RWPE1 (cell line): ENCODE measurements around the gene LY6G6F.

Experiments
- CTCF ChIA-PET: fragments of 350-600 bp; sonication (Branson Sonifier 250); formaldehyde crosslinking; extraction: SDS; loops from one replicate; lab custom pipeline; 2021; lab: Yijun Ruan, JAX
- POLR2A ChIA-PET: fragments of 400-600 bp; formaldehyde crosslinking; extraction: SDS; loops from one replicate; lab custom pipeline; 2020; ENCODE audit warnings: antibody characterized with exemption; ENCODE audit not compliant: low non-redundant PET; lab: Yijun Ruan, JAX
- DNase-seq: peaks from one replicate; pipeline ENCODE4 v3.0.0; 2012; ENCODE audit warnings: low spot score
- H3K27ac ChIP-seq: fragments of 450-650 bp; 2 replicates; pipeline ENCODE4 v1.5.1; 2017
- CTCF ChIP-seq: fragments of 450-650 bp; conservative IDR thresholded peaks from 2 replicates; pipeline ENCODE4 v1.5.1; 2017; ENCODE audit warnings: low read depth, mild to moderate bottlenecking

The LY6G6F gene

GRCh38 chr6:31691564-31692108 lies 15.0 kb upstream of the LY6G6F start:
- H3K27ac ChIP-seq: 0 out of 2 replicates have a peak overlapping the region, but pooled peaks have one; percentile 17
- TF ChIP-seq CTCF: no peak
- ChIA-PET CTCF (interaction anchor here (0.6 to 1.0 kb wide), 3 partner anchors 30 to 273 kb away, joined by 3 to 5 read pairs (median 4); partner anchors contain the start of gene LY6G6C), POLR2A (no interaction called here)
- DNase-seq: no peak

GRCh38 chr6:31692353-31692752 lies 14.3 kb upstream of the LY6G6F start:
- no peak overlapping the region for H3K27ac ChIP-seq
- CTCF ChIA-PET: interaction anchor here (0.6 to 1.0 kb wide), 5 partner anchors 10 to 287 kb away, joined by 3 to 4 read pairs (median 3); partner anchors contain the start of gene ABHD16A
- POLR2A ChIA-PET: no interaction called here
- no peak for TF ChIP-seq CTCF
- DNase-seq: no peak

GRCh38 chr6:31692886-31693285 lies 13.8 kb upstream of the LY6G6F start:
- H3K27ac ChIP-seq: peak overlapping the region; percentile 2; the same call in 1 of the 2 replicates
- no peak for DNase-seq
- ChIA-PET POLR2A (no interaction called here), CTCF (interaction anchor here (0.6 to 1.0 kb wide), 6 partner anchors 10 to 287 kb away, joined by 3 to 4 read pairs (median 3); partner anchors contain the start of gene ABHD16A)
- TF ChIP-seq CTCF: no peak

DNA sequence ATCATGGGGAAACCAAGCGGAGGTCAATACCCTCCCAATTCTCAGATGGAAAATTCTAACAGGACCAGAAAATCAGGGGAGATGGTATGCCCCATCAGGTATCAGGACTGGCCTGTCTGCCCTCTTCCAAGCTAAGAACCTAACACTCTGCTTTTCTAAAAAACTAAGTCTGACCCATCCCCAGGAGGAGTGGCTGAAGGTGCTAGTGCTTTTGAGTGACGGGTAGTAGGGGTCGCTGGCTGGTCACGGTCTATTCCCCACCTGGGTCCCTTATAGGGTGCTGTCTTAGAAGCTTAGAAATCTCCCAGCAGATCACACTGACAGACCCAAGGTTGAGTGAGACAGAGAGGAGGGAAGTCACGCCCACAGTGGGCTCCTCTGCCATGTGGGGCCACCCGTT lies 13.1 kb upstream of the LY6G6F start:
- CTCF ChIA-PET: interaction anchor here (0.6 to 1.0 kb wide), 4 partner anchors 36 to 177 kb away, joined by 3 to 5 read pairs (median 3); no protein-coding TSS in a partner anchor
- POLR2A ChIA-PET: interaction anchor here (0.6 kb wide), 1 partner anchor 58 kb away, joined by 3 read pairs; no protein-coding TSS in a partner anchor
- TF ChIP-seq CTCF: no peak
- DNase-seq: no peak
- H3K27ac ChIP-seq: peak overlapping the region; percentile 2; the same call in 1 of the 2 replicates

DNA sequence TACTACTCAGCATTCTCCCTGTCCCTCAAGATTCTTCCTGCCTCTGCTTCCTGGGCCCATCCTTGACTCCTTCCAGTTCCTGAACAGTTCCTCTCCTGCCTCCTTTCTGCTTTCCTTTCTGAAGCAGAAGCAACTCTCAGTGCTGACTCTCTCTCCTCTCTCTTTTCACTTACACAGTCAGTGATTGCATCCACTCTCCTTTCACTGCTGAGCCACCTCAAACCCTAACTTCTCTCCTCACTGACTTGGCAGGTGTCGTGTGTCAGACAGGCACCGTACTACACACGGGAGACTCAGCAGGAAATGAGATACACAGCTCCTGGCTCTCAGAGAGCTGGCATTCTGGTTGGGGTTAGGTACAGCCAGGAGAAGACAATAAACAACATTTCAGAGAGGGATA lies 9.1 kb upstream of the LY6G6F start:
- no peak overlapping the region for H3K27ac ChIP-seq
- ChIA-PET POLR2A (no interaction called here), CTCF (no interaction called here)
- TF ChIP-seq CTCF: no peak
- no peak for DNase-seq

GRCh38 chr6:31700740-31701401 lies 5.8 kb upstream of the LY6G6F start:
- ChIA-PET CTCF (no interaction called here), POLR2A (no interaction called here)
- no peak for TF ChIP-seq CTCF
- no peak overlapping the region for H3K27ac ChIP-seq
- no peak for DNase-seq
